D341Med (cell line): ENCODE data around the gene CDC42SE1.

Source experiments
- DNase-seq: peaks from one replicate; pipeline ENCODE4 v3.0.0; 2012; ENCODE audit warnings: low spot score

Gene CDC42SE1

DNA sequence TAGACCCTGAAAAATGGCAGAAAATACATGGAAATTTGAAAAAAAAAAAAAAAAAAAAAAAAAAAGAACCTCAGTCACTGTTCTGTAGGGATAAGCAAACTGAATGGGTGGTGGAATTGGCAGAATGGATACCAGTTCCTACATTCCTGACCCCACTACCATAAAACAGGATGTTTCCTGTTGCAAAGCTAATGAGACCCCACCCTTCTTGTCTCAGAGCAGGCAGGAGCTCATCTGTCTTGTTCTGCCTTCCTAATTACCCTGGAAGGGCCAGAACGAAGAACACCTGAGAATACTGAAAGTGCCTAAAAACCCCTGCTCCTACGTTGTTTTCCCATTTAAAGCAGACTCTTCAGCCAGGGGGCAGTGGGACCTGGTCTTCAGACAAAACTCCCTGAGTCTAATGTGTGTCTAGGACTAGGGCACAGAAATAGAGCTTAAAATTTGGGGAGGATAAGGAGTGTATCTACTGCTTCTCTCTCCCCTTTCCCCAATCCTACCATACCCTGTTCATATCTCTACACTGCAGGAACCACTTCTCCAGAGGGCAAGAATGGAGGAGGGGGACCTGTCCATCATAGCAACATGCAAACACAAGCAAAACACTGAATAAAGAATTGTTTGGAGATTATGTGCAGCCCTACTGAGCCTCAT, 7.9 kb downstream of the CDC42SE1 start:
- no peak for DNase-seq

DNA sequence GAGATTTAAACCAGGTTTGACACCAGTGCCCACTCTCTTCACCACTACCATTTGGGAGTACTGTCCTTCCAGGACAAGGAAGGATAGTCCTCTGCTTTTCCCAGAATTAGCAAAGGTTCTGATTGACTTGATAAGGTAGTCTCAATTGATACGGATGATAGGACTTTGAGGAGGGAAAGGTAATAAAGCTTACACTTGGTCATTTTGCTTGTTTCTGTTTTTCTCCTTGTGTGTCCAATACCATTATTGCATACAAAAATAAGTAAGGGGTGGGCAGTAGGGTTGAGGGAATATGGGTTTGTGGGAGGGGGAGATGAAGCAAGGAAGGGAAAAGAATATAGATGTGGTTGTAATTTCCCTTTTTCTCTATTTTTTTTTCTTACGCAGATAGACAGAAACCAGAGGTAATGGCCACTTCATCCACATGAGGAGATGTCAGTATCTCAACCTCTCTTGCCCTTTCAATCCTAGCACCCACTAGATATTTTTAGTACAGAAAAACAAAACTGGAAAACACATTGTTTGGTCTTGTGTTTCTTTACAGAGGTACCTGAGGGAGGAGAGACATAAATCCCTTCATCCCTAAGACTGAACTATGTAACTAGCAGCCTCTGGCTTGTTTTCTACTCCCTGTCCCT, 9.3 kb downstream of the CDC42SE1 start:
- no peak for DNase-seq

DNA sequence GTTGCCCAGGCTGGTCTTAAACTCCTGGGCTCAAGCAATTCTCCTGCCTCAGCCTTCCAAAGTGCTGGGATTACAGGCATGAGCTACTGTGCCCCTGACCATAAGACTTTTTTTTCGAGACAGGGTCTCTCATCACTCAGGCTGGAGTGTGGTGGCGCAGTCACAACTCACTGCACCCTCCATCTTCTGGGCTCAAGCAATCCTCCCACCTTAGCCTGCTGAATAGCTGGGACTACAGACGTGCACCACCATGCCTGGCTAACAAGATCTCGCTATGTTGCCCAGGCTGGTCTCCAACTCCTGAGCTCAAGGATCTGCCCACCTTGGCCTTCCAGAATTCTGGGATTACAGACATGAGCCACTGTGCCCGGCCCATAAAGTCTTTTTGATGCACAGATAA, 10.0 kb downstream of the CDC42SE1 start:
- DNase-seq: no peak

DNA sequence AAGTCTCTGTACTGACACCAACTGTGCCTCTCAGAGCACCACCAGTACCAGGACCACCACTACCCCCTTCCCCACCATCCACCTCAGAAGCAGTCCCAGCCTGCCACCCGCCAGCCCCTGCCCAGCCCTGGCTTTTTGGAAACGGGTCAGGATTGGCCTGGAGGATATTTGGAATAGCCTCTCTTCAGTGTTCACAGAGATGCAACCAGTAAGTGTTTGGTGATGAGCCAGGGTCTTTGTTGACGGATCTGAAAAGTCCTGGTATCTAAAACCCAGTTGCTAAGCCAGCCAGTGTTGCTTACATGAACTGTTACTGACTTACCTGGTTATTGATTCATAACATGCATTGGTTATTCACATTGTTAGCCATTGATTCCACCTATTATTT, 10.8 kb downstream of the CDC42SE1 start:
- DNase-seq: no peak

DNA sequence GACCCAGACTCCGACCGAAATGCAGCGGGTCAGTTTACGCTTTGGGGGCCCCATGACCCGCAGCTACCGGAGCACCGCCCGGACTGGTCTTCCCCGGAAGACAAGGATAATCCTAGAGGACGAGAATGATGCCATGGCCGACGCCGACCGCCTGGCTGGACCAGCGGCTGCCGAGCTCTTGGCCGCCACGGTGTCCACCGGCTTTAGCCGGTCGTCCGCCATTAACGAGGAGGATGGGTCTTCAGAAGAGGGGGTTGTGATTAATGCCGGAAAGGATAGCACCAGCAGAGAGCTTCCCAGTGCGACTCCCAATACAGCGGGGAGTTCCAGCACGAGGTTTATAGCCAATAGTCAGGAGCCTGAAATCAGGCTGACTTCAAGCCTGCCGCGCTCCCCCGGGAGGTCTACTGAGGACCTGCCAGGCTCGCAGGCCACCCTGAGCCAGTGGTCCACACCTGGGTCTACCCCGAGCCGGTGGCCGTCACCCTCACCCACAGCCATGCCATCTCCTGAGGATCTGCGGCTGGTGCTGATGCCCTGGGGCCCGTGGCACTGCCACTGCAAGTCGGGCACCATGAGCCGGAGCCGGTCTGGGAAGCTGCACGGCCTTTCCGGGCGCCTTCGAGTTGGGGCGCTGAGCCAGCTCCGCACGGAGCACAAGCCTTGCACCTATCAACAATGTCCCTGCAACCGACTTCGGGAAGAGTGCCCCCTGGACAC, 11.3 kb downstream of the CDC42SE1 start:
- peak; percentile 60 for DNase-seq

DNA sequence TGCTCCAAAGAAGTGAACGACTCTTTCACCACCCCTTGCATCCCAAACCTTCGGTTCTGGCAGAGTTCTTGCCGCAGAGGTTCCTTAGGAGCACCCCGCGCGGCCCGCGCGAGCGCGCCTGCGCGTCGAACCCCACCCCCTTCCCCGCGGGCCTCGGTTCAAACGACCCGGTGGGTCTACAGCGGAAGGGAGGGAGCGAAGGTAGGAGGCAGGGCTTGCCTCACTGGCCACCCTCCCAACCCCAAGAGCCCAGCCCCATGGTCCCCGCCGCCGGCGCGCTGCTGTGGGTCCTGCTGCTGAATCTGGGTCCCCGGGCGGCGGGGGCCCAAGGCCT, 11.9 kb downstream of the CDC42SE1 start, which contains the start of gene C1orf56:
Gene C1orf56, plus strand, starts transcription at position 161 of the 334 bp plus-strand sequence. Its CDS starts 97 bp downstream, at position 258.
- DNase-seq: peak; percentile 86

DNA sequence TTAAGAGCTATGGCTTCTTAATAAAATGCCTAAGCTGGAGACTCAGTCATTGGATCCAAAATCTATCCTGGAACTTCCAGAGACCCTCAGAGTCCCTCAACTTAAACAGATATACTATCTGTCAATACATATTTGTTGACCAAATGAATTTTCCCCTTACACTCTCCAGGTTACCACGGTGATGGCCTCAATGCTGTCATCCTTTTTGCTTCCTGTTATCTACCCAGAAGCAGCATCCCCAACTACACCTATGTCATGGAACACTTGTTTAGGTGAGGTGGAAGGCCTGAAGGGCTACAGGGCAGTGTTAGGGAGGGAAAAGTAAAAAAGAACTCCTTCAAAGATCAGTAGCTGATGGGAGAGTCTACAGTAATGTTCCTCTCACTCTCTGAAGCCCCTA, 16.3 kb downstream of the CDC42SE1 start:
- DNase-seq: no peak

DNA sequence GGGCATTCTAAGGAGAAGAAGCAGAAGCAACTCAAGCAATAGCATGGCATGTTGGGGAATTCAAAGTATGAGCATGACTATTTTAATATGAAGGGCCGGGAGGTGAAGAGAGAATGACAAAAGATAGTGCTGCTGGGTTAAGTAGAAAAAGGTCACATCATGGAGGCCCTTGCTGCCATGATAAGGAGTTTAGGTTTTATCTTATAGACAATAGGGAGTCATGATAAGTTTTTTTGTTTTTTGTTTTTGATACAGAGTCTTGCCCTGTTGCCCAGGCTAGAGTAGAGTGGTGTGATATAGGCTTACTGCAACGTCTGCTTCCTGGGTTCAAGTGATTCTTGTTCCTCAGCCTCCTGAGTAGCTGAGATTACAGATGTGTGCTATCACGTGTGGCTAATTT, 19.9 kb downstream of the CDC42SE1 start:
- no peak for DNase-seq

DNA sequence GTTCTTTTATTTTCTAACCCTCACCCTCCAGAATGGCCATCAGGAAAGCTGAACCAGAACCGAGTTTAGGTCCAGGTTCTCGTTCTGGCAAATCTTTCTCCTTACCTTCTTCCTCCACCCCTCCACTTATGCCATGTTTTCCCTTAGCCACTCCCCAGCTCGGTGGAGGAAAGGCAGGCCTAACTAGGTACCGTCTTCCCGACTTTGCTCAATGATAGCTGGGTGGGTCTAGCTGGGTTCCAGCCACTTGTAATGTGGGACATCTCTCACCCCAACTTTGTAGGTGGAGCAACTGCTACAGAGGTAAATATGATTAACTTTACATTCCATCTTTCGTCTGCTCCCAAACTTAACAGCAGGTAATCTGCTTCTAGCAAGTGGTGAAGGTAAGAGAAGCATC, 22.4 kb downstream of the CDC42SE1 start:
- DNase-seq: no peak

DNA sequence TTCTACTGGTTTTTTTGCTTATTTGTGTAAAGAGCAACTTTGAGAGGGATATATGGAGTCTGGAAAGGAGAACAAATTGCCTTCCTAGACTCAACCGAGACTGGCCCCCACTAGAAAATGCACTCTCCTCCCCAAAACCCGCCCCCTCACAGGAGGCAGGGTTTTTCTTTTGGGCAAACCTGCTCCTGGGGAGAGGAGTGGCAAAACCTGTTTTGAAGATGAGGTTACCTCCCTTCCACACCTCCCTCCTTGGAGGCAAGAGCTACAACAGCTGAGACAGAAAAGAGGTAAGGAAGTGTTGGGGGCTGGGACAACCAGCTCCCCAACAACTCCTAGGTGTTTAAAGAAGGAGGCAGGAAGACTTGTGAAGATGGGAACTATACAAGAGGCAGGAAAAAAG, 23.1 kb downstream of the CDC42SE1 start, which contains the start of gene BNIPL:
Gene BNIPL, plus strand, starts transcription at position 231 of the 400 bp plus-strand sequence. Its CDS starts 140 bp downstream, at position 371.
- DNase-seq: peak; percentile 24

DNA sequence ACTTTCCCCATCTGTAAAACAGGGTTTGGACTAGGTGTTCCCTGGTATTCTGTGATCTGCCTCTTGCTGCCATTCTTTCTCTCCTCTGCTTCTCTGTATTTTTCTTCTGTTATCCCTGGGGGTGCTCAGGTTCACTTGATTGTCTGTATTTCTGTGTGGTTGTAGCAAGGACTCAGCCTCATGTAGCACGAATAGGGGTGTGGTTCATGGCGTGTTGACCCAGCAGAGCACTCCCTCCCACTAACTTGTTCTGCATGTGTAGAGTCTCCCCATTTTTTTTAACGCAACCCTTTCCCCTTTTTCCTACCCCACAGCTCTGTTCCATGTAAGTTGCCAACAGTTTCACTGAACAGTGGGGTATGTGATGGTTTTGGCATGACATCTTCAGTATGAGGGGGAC, 24.3 kb downstream of the CDC42SE1 start:
- no peak for DNase-seq

DNA sequence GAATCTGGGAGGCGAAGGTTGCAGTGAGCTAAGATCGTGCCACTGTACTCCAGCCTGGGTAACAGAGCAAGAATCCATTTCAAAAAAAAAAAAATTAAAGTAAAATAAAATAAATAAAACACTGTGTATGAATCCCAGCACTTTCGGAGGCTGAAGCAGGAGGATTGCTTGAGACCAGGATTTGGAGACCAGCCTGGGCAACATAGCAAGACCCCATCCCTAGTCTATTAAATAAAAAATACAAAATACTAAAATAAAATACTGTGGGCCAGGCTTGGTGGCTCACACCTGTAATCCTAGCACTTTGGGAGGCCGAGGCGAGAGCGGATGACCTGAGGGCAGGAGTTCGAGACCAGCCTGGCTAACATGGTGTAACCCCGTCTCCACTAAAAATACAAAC, 27.3 kb downstream of the CDC42SE1 start:
- DNase-seq: no peak

DNA sequence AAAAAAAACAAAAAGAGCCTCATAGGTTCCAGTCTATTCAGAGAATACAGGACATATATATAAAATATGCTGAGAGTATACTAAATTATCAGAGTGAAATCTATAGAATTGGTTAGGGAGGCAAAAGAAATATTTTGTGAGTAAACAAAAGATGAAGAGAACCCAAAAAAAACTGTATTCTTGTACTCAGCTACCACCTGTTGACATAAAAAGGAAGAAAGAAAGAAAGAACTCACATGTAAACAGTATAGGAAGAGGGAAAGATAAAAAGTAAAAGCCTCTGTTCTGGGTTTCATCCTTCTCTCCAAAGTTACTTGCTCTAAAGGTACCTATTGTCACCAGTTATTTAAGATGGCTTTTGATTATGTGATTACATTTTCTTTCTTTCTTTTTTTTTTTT, 33.0 kb downstream of the CDC42SE1 start:
- no peak for DNase-seq

DNA sequence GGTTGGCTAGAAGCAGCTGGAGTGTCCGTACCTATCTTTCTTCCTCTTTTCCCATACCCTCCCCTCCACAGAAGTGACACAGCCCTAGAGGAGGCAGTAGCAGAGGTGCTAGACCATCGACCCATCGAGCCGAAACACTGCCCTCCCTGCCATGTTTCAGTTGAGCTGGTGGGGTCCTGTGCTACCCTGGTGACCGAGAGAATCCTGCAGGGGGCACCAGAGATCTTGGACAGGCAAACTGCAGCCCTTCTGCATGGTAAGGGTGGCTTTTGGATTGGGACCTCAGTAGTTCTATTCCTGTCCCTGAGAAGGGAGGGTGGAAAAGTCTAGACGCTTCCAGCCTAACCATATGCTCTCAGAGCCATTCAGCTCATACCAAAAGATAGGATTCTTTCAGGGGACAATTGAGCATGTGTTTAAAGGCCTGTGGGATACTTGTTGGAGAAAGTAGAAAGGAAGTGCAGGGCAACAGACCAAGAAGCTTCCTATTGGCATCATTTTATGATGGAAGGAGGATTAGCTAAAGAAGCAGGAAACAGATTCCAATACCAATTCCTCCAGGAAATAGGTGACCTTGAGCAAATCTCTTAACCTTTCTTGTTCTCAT, 34.8 kb downstream of the CDC42SE1 start:
- DNase-seq: peak; percentile 88

DNA sequence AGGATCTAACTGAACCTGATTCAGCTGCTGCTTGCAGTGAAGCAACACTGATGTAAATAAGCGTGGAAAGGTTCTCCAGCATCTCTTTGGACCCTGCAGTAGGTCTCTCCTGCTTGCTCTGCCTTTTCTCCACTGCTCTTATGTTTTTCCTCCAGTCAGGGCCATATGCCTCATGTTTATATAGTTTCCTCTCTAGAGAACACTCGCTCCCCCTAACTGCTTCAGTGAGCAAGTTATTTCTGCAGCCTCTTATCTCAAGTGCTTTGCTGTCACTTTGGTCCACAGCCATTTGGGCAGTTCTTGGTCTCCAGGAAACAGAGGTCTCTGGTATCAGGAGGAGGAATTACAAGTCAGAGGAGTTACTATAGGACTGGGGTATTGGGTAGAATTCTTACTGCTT, 45.9 kb downstream of the CDC42SE1 start:
- DNase-seq: no peak

DNA sequence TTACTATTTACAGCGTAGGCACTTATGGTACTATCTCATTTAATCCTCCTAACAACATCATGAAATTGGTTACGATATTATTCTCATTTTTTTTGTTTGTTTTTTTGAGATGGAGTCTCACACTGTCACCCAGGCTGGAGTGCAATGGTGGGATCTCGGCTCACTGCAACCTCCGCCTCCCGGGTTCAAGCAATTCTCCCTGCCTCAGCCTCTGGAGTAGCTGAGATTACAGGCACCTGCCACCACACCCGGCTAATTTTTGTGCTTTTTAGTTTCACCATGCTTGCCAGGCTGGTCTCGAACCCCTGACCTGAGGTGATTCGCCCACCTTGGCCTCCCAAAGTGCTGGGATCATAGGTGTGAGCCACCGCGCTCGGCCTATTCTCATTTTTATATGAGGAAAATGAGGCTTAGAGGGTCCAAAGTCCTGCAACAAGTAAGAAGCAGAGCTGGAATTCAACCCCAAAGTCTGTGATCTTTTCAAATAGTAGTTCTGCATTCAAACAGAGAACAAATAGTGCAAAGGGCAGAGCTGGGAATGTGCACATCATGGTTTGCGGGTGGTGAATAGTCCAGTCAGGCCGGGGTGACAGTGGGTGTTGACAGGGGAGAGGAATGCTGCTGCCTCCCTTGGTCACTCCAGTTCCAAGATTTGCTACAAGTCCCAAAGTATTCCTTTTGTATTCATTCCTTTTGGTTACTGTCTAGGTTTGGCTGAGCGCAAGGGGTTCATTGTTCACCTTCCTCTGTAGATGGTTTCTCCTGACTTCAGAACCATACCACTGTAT, 46.5 kb downstream of the CDC42SE1 start:
- no peak for DNase-seq

DNA sequence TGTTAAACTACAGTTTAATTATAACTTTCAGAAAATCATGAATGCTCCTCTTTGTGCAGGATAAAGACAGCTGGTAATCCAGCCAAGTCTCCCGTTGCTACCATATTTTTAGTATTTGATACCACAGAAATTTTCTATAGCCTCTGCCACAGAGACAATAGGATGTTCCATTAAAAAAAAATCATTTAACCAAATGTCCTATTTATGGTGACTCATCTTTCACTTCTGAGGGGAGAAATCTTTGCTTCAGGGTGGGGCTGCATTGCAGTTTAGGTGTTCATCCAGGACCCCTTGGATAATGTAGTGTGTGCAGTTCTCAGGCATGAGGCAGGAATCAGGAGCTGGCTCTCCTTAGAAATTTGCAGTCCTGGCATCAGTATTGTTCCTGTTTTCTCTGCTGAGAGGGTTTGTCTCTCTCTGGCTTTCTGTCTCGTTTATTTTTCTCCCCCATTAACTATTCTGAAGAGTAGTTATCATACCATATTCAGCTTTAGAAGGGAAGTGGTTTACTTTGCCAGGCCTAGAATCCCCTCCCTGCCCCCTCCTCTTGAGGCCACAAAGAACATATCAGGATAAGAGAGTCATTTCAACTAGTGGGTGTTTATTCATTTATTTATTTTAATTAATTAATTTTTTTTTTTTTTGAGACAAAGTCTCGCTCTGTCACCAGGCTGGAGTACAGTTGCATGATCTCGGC, 48.1 kb downstream of the CDC42SE1 start:
- DNase-seq: no peak

DNA sequence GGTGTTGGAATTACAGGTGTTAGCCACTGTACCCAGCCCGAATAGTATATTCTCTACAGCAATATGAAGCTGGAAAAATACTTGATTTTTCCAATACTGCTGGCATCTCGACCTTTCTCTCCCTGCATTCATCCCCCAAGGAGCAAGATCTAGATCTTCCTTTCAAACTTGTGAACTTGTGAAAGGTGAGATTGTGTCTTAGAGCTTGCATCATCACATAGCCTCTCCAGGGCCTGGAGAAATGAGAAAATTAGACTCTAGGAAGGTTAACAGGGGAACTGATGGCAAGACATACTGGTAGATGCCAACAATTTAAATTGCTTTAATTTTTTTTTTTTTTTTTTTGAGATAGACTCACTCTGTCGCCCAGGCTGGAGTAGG, 49.1 kb downstream of the CDC42SE1 start:
- DNase-seq: no peak

DNA sequence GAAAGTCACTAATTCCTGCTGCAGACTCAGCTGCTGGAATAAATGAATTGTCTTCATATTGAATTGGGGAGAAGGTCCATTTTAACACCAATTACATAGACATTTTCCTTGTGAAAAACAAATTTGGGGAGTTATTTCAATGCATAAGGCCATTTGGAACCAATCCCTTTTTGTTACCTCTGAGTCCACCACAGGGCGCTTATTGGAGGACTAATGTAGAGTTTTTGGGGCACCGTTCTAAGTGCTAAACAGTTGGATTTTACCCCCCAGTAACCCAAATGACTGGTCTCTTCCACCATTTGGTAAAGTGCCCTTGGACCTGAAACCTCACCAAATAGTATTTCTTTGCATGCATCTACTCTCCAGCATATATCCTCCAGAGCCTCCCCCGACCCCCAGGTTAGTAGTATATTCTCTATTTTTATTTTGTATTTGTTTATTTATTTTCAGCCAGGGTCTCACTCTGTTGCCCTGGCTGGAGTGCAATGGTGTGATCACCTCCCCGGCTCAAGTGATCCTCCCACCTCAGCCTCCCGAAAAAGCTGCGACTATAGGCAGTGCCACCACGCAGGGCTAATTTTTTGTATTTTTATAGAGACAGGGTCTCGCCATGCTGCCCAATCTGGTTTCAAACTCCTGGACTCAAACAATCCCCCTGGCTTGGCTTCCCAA, 49.6 kb downstream of the CDC42SE1 start:
- no peak for DNase-seq

DNA sequence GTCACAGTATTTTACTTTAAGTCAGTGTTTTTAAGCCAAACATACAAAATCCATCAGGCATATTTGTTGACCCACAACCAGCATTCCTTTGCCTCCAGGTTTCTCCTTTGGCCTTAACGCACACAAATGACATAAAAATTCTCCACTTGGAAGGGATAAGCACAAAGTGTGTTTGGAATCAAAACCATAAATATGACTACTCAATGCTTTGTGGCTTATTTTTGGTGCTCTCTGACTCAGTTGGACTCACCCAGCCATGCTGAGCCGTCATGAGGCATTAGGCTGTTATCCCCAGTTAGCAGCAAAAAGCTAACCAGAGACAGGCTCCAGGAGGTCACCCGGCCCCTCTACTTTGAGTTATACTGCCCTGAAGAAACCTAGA, 50.2 kb downstream of the CDC42SE1 start:
- DNase-seq: no peak
